ENCODE results near the gene XRCC4.

- TF ChIP-seq RXRA (IDR thresholded peaks at IDR 0.05; ENCODE audit: borderline replicate concordance, low read depth) = no peak
- TF ChIP-seq IRF3 (IDR thresholded peaks at IDR 0.05; ENCODE audit: low read depth, low read length) = no peak
- no peak for TF ChIP-seq CTCF (IDR thresholded peaks at IDR 0.05)
- TF ChIP-seq EZH2phosphoT487 (IDR thresholded peaks at IDR 0.05; ENCODE audit: borderline replicate concordance, low read depth) = no peak
- TF ChIP-seq TAF1 (IDR thresholded peaks at IDR 0.05; ENCODE audit: borderline replicate concordance, low read depth, low read length) = no peak
- no peak for TF ChIP-seq EP300 (IDR thresholded peaks at IDR 0.05; ENCODE audit: borderline replicate concordance in 1 of 2, low read depth in 1 of 2, low read length in 1 of 2)
- TF ChIP-seq ZBTB33 (IDR thresholded peaks at IDR 0.05; ENCODE audit: borderline replicate concordance, low read depth) = no peak
- TF ChIP-seq RAD21 (IDR thresholded peaks at IDR 0.05; ENCODE audit: low read length) = no peak
Measured at GRCh38 chr5:83219077-83219476, 141.7 kb downstream of the XRCC4 start.
